ENCODE data around the gene UGT1A1. TPM values are rescaled to one million over a fixed set of nuclear protein-coding genes. Genes with fewer than 3 reads are reported as not detected.
"Not testable (repeated sequence)": the region's sequence is repeated elsewhere in the genome, so short reads cannot be mapped to it uniquely, and the experiment has no call there.

Gene UGT1A1
- total RNA-seq, 1 experiment from 2014 or later, result not detected

DNA sequence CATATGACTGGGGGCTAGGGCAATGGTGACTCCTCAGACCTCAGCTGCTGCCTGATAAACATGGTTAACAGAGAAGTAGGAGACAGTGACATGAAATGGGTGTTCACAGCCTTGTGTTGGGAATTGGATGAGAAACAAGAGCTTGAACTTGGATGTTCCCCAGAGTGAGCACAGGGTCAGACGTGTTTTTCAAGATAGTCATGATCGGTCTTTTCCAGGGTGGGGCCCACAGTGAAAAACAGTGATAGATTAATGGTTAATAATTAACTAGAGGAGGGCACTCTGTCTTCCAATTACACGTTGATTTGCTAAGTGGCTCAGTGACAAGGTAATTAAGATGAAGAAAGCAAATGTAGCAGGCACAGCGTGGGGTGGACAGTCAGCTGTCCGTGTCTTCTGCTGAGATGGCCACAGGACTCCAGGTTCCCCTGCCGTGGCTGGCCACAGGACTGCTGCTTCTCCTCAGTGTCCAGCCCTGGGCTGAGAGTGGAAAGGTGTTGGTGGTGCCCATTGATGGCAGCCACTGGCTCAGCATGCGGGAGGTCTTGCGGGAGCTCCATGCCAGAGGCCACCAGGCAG lies 31.3 kb upstream of the UGT1A1 start, which contains the start of gene UGT1A3:
TSS of gene UGT1A3 (plus strand) at position 320 of the 579 bp plus-strand sequence. CDS start at position 405, 85 bp downstream.
- Histone ChIP-seq H2AK5ac (ENCODE audit: insufficient read length, low read length) (no peak within 1 kb of the TSS), H2BK15ac (ENCODE audit: low read depth, low read length) (no peak within 1 kb of the TSS), H2BK12ac (ENCODE audit: insufficient read length, low read depth, low read length) (no peak within 1 kb of the TSS), H4K8ac (replicated peaks; ENCODE audit: insufficient read length, low read depth, low read length) (no peak within 1 kb of the TSS), H3K14ac (ENCODE audit: insufficient read depth, low read length) (no peak within 1 kb of the TSS), H3K4me2 (ENCODE audit: insufficient read depth, insufficient read length, low read length) (no peak within 1 kb of the TSS), H2AFZ (ENCODE audit: low read length) (no peak within 1 kb of the TSS), H3K4me1 (ENCODE audit: insufficient read depth, low read length) (no peaks in the 10 kb centered on the region), H3T11ph (ENCODE audit: low read length) (no peak within 1 kb of the TSS), H3K79me1 (ENCODE audit: insufficient read depth, low read depth, low read length, poor library complexity, severe bottlenecking) (no peaks in the 10 kb centered on the region), H3K18ac (ENCODE audit: insufficient read length, low read depth, low read length) (no peak within 1 kb of the TSS), H3K9ac (ENCODE audit: extremely low read depth, insufficient read length, low read length) (no peak within 1 kb of the TSS), H2BK20ac (ENCODE audit: low read depth, low read length, poor library complexity, severe bottlenecking) (no peak within 1 kb of the TSS), H3K4ac (ENCODE audit: low read depth, low read length) (no peak within 1 kb of the TSS), H3K23ac (ENCODE audit: insufficient read length, low read depth, low read length) (no peak within 1 kb of the TSS), H3K9me3 (ENCODE audit: control insufficient read depth, low read depth, low read length) (no peaks in the 10 kb centered on the region), H4K20me1 (ENCODE audit: control insufficient read depth, insufficient read depth, insufficient read length) (no peaks in the 10 kb centered on the region), H3K56ac (ENCODE audit: insufficient read length, low read depth, low read length) (no peak within 1 kb of the TSS), H4K91ac (ENCODE audit: insufficient read length, low read depth, low read length) (no peak within 1 kb of the TSS), H2BK5ac (ENCODE audit: insufficient read length, low read length) (no peak within 1 kb of the TSS), H3K27ac (ENCODE audit: insufficient read length, low read depth, low read length) (no peak within 1 kb of the TSS), H3K23me2 (ENCODE audit: insufficient read length, low read depth, low read length, poor library complexity, severe bottlenecking) (no peaks in the 10 kb centered on the region), H3K79me2 (ENCODE audit: insufficient read depth, low read length) (no peaks in the 10 kb centered on the region), H3K27me3 (ENCODE audit: insufficient read depth, low read length) (no peaks in the 10 kb centered on the region), H4K5ac (ENCODE audit: insufficient read length, low read depth, low read length) (no peak within 1 kb of the TSS), H2BK120ac (ENCODE audit: low read depth, low read length, poor library complexity, severe bottlenecking) (no peak within 1 kb of the TSS)
- no peak for DNase-seq
- Mint-ChIP-seq H3K9me3 (peaks cover 15 to 40% of the 10 kb centered on the region in 2 experiments), H3K4me1 (no peaks in the 10 kb centered on the region), H3K27ac (no peak within 1 kb of the TSS), H3K4me3 (no peak within 1 kb of the TSS), H3K36me3 (ENCODE audit: insufficient read depth in 1 of 3, low read depth in 3 of 3) (peaks cover 0 to 2% (median 0%) of the 10 kb centered on the region in 3 experiments; a peak in 3 of 7 replicates), H3K27me3 (ENCODE audit: low read depth) (peaks cover 31% of the 10 kb centered on the region)
- WGBS (ENCODE audit: extremely low coverage, insufficient read length, low lambda C conversion rate), result no CpG with 5 or more reads among the region's 8 CpGs
- TF ChIP-seq, protein P1, sequence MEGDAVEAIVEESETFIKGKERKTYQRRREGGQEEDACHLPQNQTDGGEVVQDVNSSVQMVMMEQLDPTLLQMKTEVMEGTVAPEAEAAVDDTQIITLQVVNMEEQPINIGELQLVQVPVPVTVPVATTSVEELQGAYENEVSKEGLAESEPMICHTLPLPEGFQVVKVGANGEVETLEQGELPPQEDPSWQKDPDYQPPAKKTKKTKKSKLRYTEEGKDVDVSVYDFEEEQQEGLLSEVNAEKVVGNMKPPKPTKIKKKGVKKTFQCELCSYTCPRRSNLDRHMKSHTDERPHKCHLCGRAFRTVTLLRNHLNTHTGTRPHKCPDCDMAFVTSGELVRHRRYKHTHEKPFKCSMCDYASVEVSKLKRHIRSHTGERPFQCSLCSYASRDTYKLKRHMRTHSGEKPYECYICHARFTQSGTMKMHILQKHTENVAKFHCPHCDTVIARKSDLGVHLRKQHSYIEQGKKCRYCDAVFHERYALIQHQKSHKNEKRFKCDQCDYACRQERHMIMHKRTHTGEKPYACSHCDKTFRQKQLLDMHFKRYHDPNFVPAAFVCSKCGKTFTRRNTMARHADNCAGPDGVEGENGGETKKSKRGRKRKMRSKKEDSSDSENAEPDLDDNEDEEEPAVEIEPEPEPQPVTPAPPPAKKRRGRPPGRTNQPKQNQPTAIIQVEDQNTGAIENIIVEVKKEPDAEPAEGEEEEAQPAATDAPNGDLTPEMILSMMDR (conservative IDR thresholded peaks at IDR 0.05), result no peak

DNA sequence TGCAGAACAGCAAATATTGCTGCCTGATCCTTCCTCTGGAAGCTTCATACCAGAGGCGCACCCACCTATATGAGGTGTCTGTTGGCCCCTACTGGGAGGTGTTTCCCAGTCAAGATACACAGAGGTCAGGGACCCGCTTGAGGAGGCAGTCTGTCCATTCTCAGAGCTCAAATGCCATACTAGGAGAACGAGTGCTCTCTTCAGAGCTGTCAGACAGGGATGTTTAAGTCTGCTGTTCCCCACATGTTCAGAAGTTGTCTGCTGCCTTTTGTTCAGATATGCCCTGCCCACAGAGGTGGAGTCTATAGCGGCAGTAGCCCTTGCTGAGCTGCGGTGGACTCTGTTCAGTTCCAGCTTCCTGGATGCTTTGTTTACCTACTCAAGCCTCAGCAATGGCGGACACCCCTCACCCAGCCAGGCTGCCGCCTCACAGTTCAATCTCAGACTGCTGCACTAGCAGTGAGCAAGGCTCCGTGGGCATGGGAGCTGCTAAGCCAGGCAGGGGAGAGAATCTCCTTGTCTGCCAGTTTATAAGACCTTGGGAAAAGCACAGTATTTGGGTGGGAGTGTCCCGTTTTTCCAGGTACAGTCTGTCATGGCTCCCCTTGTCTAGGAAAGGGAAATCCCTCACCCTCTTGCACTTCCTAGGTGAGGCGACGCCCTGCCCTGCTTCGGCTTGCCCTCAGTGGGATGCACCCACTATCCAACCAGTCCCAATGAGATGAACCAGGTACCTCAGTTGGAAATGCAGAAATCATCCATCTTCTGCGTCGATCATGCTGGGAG lies 23.0 kb upstream of the UGT1A1 start:
- H3K4me3 Mint-ChIP-seq; H2AK5ac ChIP-seq (ENCODE audit: insufficient read length, low read length); H3K4me2 ChIP-seq (ENCODE audit: insufficient read depth, insufficient read length, low read length); H2AFZ ChIP-seq (ENCODE audit: low read length); H2BK20ac ChIP-seq (ENCODE audit: low read depth, low read length, poor library complexity, severe bottlenecking); H4K5ac ChIP-seq (ENCODE audit: insufficient read length, low read depth, low read length); H3K27ac ChIP-seq (ENCODE audit: insufficient read length, low read depth, low read length); H2BK12ac ChIP-seq (ENCODE audit: insufficient read length, low read depth, low read length); H3K23ac ChIP-seq (ENCODE audit: insufficient read length, low read depth, low read length); H4K91ac ChIP-seq (ENCODE audit: insufficient read length, low read depth, low read length); H3T11ph ChIP-seq (ENCODE audit: low read length); H3K4me1 Mint-ChIP-seq; H3K9ac ChIP-seq (ENCODE audit: extremely low read depth, insufficient read length, low read length); H3K18ac ChIP-seq (ENCODE audit: insufficient read length, low read depth, low read length); H3K4ac ChIP-seq (ENCODE audit: low read depth, low read length); H3K14ac ChIP-seq (ENCODE audit: insufficient read depth, low read length); H3K27ac Mint-ChIP-seq; H2BK120ac ChIP-seq (ENCODE audit: low read depth, low read length, poor library complexity, severe bottlenecking); H2BK15ac ChIP-seq (ENCODE audit: low read depth, low read length); H3K79me2 ChIP-seq (ENCODE audit: insufficient read depth, low read length); H3K27me3 Mint-ChIP-seq (ENCODE audit: low read depth); H3K4me1 ChIP-seq (ENCODE audit: insufficient read depth, low read length); H3K56ac ChIP-seq (ENCODE audit: insufficient read length, low read depth, low read length); H4K8ac ChIP-seq (replicated peaks; ENCODE audit: insufficient read length, low read depth, low read length); H2BK5ac ChIP-seq (ENCODE audit: insufficient read length, low read length); H3K27me3 ChIP-seq (ENCODE audit: insufficient read depth, low read length); DNase-seq; H3K23me2 ChIP-seq (ENCODE audit: insufficient read length, low read depth, low read length, poor library complexity, severe bottlenecking); H3K9me3 ChIP-seq (ENCODE audit: control insufficient read depth, low read depth, low read length); H3K36me3 Mint-ChIP-seq (ENCODE audit: insufficient read depth in 1 of 3, low read depth in 3 of 3); H4K20me1 ChIP-seq (ENCODE audit: control insufficient read depth, insufficient read depth, insufficient read length); H3K79me1 ChIP-seq (ENCODE audit: insufficient read depth, low read depth, low read length, poor library complexity, severe bottlenecking): not testable (repeated sequence)
- WGBS (ENCODE audit: extremely low coverage, insufficient read length, low lambda C conversion rate), result no CpG with 5 or more reads among the region's 14 CpGs
- peaks cover 11 to 16% of the 10 kb centered on the region in 2 experiments for H3K9me3 Mint-ChIP-seq
